Ascending aorta (tissue), 2 donors: ENCODE data around the gene KL. TPM values are rescaled to one million over a fixed set of nuclear protein-coding genes. Genes with fewer than 3 reads are reported as not detected.
A peak's percentile ranks its signal among the peaks of the same experiment; 100 is the strongest.

ENCODE experiments used
- DNase-seq, 2 donors: peaks; one replicate each; pipeline ENCODE4 v3.0.0-alpha.2; 2019; ENCODE audit warnings: low spot score in 2 of 2
- H3K27ac ChIP-seq, 2 donors: fragments of 200-600 bp; sonication (generic); one replicate each; pipeline ENCODE4 v1.5.1; 2016 to 2017; ENCODE audit warnings: mild to moderate bottlenecking in 1 of 2
- H3K27me3 ChIP-seq: fragments of 200-600 bp; sonication (generic); one replicate; pipeline ENCODE4 v1.5.1; 2017
- H3K36me3 ChIP-seq, 2 donors: fragments of 200-600 bp; sonication (generic); one replicate each; pipeline ENCODE4 v1.5.1; 2016
- H3K4me1 ChIP-seq, 2 donors: fragments of 200-600 bp; sonication (generic); one replicate each; pipeline ENCODE4 v1.5.1; 2016 to 2017; ENCODE audit warnings: mild to moderate bottlenecking in 1 of 2
- H3K4me3 ChIP-seq, 2 donors: fragments of 200-600 bp; sonication (generic); one replicate each; pipeline ENCODE4 v1.5.1; 2016 to 2017; ENCODE audit warnings: mild to moderate bottlenecking in 1 of 2
- H3K9me3 ChIP-seq, 2 donors: fragments of 200-600 bp; sonication (generic); one replicate each; pipeline ENCODE4 v1.5.1; 2016
- CTCF ChIP-seq, 3 experiments: fragments of 200-600 bp in 2 of 3; fragments of 450-650 bp in 1 of 3; sonication (generic) in 2 of 3; IDR thresholded peaks; one replicate each; pipeline ENCODE4 v1.5.1; 2016 to 2019; ENCODE audit warnings: antibody characterized with exemption in 3 of 3, mild to moderate bottlenecking in 1 of 3, moderate library complexity in 1 of 3
- intact Hi-C: fragments of 100-400 bp; cut with DNase I; formaldehyde crosslinking; loops from one replicate; pipeline ENCODE4 v1.15.1; 2023
- total RNA-seq: library from RNA; depleted of rRNA; stranded (reverse); fragments of >200 nt; gene quantifications from one replicate; pipeline ENCODE4 v1.1.0, GENCODE V29; 2016

Gene KL
- total RNA-seq, 1 donor from 2014 or later: 3.7 TPM

GRCh38 chr13:33108620-33109019 is 92.4 kb downstream of the KL start:
- TF ChIP-seq CTCF (IDR thresholded peaks at IDR 0.05): no peak
- Histone ChIP-seq H3K27ac (peak overlapping the region; percentile 66 to 81), H3K9me3 (no peaks in the 10 kb centered on the region), H3K4me1 (peaks cover 24 to 47% of the 10 kb centered on the region in 2 donors), H3K36me3 (peaks cover 32 to 35% of the 10 kb centered on the region in 2 donors), H3K4me3 (no peak overlapping the region), H3K27me3 (no peaks in the 10 kb centered on the region)
- intact Hi-C loops: loop anchor here (5.0 kb wide), 2 partner anchors 99 to 521 kb away; partner anchors contain the start of gene PDS5B
- DNase-seq: no peak

- no peak for DNase-seq
- no peaks in the 10 kb centered on the region for H3K9me3 ChIP-seq
- no peaks in the 10 kb centered on the region for H3K27me3 ChIP-seq
- H3K27ac ChIP-seq: peak overlapping the region; percentile 64 to 81
- H3K36me3 ChIP-seq: peaks cover 38% of the 10 kb centered on the region in 2 donors
- H3K4me3 ChIP-seq: no peak overlapping the region
- intact Hi-C loops: loop anchor here (5.0 kb wide), 2 partner anchors 98 to 522 kb away; partner anchors contain the start of gene PDS5B
- peaks cover 24 to 47% of the 10 kb centered on the region in 2 donors for H3K4me1 ChIP-seq
- TF ChIP-seq CTCF (IDR thresholded peaks at IDR 0.05): no peak
Observed at GRCh38 chr13:33109271-33109697, 93.1 kb downstream of the KL start.

DNA sequence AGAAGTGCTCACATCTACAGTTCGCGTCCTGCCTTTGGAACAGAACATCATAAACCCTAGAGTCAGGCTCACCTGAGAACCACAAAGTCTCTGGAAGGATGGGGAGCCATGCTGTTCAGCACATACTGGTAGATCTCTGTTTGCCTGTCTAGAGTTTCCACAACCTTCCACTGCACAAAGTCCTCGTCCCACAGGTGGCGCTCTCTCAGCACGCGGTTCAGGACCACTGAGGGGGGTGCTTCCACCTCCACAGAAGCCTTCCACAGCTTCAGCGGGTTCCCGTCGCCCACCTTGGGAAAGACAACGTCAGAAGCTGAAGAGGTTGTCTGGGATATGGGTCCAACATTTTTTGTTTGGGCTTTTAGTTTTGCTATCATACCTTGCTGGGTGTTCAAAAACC is 93.6 kb downstream of the KL start:
- intact Hi-C loops: loop anchor here (2.0 to 10.0 kb wide), 5 partner anchors 43 to 522 kb away; partner anchors contain the start of gene PDS5B
- no peak for DNase-seq
- Histone ChIP-seq H3K36me3 (peaks cover 38 to 39% of the 10 kb centered on the region in 2 donors), H3K4me3 (no peak overlapping the region), H3K9me3 (no peaks in the 10 kb centered on the region), H3K4me1 (peaks cover 24 to 47% of the 10 kb centered on the region in 2 donors), H3K27me3 (no peaks in the 10 kb centered on the region), H3K27ac (peak overlapping the region; percentile 64 to 81)
- no peak for TF ChIP-seq CTCF (IDR thresholded peaks at IDR 0.05)

DNA sequence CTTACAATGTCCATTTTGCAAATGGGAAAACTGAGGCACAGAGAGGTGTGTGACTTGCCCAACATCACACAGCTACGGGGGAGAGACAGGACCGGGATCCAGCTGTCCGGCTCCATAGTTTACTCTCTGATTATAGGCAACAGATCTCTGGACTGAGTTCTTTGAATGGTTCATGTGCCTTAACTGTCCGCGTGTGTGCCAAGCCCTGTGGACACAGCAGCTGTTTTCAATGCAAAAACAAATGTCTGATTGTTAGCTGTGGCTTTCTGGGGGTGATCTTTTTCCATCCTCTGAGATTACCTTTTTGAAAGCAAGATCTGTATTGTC is 94.1 kb downstream of the KL start:
- Histone ChIP-seq H3K27me3 (no peaks in the 10 kb centered on the region), H3K27ac (peak overlapping the region; percentile 64 to 81), H3K4me1 (peaks cover 24 to 47% of the 10 kb centered on the region in 2 donors), H3K36me3 (peaks cover 37 to 38% of the 10 kb centered on the region in 2 donors), H3K4me3 (peak overlapping the region in 1 of 2 donors; percentile 29), H3K9me3 (no peaks in the 10 kb centered on the region)
- DNase-seq: no peak
- intact Hi-C loops: loop anchor here (2.0 to 10.0 kb wide), 3 partner anchors 42 to 504 kb away; no protein-coding TSS in a partner anchor
- no peak for TF ChIP-seq CTCF (IDR thresholded peaks at IDR 0.05)

DNA sequence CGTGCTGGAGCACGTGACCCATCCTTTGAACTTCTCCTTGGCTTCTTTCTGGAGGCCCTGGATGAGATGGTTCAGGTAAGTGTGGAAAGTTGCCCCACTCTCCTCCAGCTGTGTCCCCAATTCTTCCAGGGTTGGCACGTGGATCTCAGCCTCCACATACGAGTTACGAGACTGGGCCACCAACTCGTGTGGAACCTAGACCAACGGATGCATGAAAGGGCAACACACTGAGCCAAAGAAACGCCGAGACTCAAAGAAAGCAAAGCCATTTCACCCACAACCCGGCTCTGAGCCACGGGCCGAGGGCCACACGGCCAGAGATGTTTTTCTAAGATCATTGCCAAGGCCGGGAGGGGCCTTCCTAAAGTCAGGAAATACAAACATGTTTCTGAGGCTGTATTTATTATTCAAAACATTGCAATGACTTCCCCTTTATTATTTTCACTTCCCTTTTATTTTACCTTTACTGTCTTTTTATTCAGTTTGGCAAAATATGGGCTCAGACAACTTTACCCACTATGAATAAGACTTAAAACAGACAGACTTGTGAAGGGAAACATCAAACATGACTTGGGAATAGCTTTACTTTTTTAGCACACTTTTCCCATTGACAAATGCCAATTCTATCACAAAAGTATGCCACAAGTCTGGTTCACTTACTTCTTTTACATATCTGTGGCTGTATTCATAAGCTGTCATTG is 94.6 kb downstream of the KL start:
- peak overlapping the region; percentile 64 to 81 for H3K27ac ChIP-seq
- intact Hi-C loops: loop anchor here (2.0 to 10.0 kb wide), 3 partner anchors 42 to 504 kb away; no protein-coding TSS in a partner anchor
- TF ChIP-seq CTCF (IDR thresholded peaks at IDR 0.05): no peak
- H3K4me1 ChIP-seq: peaks cover 24 to 47% of the 10 kb centered on the region in 2 donors
- DNase-seq: peak in 1 of 2 donors; percentile 77
- H3K4me3 ChIP-seq: peak overlapping the region in 1 of 2 donors; percentile 29
- no peaks in the 10 kb centered on the region for H3K9me3 ChIP-seq
- H3K36me3 ChIP-seq: peaks cover 38% of the 10 kb centered on the region in 2 donors
- H3K27me3 ChIP-seq: no peaks in the 10 kb centered on the region
